Keratinocyte (primary cell): ENCODE results near the gene FRMD6. TPM values are rescaled to one million over a fixed set of nuclear protein-coding genes. Genes with fewer than 3 reads are reported as not detected.

Source experiments
- DNase-seq: peaks from one replicate; pipeline ENCODE4 v3.0.0-alpha.2; 2011; ENCODE audit warnings: low read depth, missing footprints, low spot score
- FAIRE-seq: peaks from 2 replicates; lab custom pipeline; 2011; peaks lifted over from hg19 to GRCh38; lab: Jason Lieb, UNC
- H2AFZ ChIP-seq: 2 replicates; pipeline ENCODE4 v1.6.0; 2012; ENCODE audit warnings: low read length, control low read depth, inconsistent platforms; ENCODE audit not compliant: control insufficient read depth
- H3K27ac ChIP-seq: 2 replicates; pipeline ENCODE4 v1.5.1; 2011; ENCODE audit warnings: low read length; ENCODE audit not compliant: control insufficient read depth, insufficient read depth
- H3K27me3 ChIP-seq: 3 replicates; pipeline ENCODE4 v1.6.0; 2011; ENCODE audit warnings: low read length; ENCODE audit not compliant: control insufficient read depth, insufficient read depth; ENCODE audit errors: extremely low read depth
- H3K36me3 ChIP-seq, 2 experiments: 2 replicates in 1 of 2; 3 replicates in 1 of 2; pipeline ENCODE4 v1.5.1; 2011; ENCODE audit warnings: low read length in 2 of 2, mild to moderate bottlenecking in 1 of 2; ENCODE audit not compliant: control insufficient read depth in 2 of 2, insufficient read depth in 2 of 2; ENCODE audit errors: extremely low read depth in 1 of 2
- H3K4me1 ChIP-seq: 3 replicates; pipeline ENCODE4 v1.5.1; 2011; ENCODE audit warnings: low read length; ENCODE audit not compliant: control insufficient read depth, insufficient read depth; ENCODE audit errors: extremely low read depth
- H3K4me2 ChIP-seq: 3 replicates; pipeline ENCODE4 v1.6.0; 2011; ENCODE audit warnings: low read depth, low read length; ENCODE audit not compliant: control insufficient read depth, insufficient read depth; ENCODE audit errors: extremely low read depth
- H3K4me3 ChIP-seq, 3 experiments: fragments of 200-600 bp in 1 of 3; sonication (generic) in 1 of 3; 2 replicates in 2 of 3; 3 replicates in 1 of 3; pipeline ENCODE4 v1.5.1; 2011 to 2016; ENCODE audit warnings: low read length in 3 of 3, mild to moderate bottlenecking in 3 of 3, control low read depth in 2 of 3, inconsistent platforms in 1 of 3, low read depth in 1 of 3, mixed read lengths in 1 of 3, mixed run types in 1 of 3, moderate library complexity in 1 of 3; ENCODE audit not compliant: control insufficient read depth in 2 of 3, insufficient read depth in 2 of 3; ENCODE audit errors: extremely low read depth in 1 of 3
- H3K79me2 ChIP-seq: 2 replicates; pipeline ENCODE4 v1.6.0; 2012; ENCODE audit warnings: low read length; ENCODE audit not compliant: control insufficient read depth, insufficient read depth
- H3K9ac ChIP-seq: 3 replicates; pipeline ENCODE4 v1.6.0; 2011; ENCODE audit warnings: low read length; ENCODE audit not compliant: control insufficient read depth, insufficient read depth; ENCODE audit errors: extremely low read depth
- H3K9me1 ChIP-seq: 3 replicates; pipeline ENCODE4 v1.6.0; 2011; ENCODE audit warnings: low read length; ENCODE audit not compliant: control insufficient read depth, insufficient read depth; ENCODE audit errors: extremely low read depth
- H3K9me3 ChIP-seq: 2 replicates; pipeline ENCODE4 v1.5.1; 2012; ENCODE audit warnings: low read depth, low read length; ENCODE audit not compliant: control insufficient read depth
- H4K20me1 ChIP-seq: 3 replicates; pipeline ENCODE4 v1.6.0; 2011; ENCODE audit warnings: low read length; ENCODE audit not compliant: control insufficient read depth, insufficient read depth; ENCODE audit errors: extremely low read depth
- EZH2 ChIP-seq: IDR thresholded peaks from one replicate; pipeline ENCODE4 v1.6.1; 2012; ENCODE audit warnings: inconsistent platforms, mild to moderate bottlenecking, low read length, moderate library complexity
- dilution Hi-C: fragments of 300-500 bp; cut with MboI; formaldehyde crosslinking; loops from one replicate; pipeline ENCODE4 v1.7.0; 2020; ENCODE audit warnings: low sequenced_read_pairs; ENCODE audit not compliant: extremely low pct_ligation_motif_present
- polyA plus RNA-seq, 5 experiments: library from polyadenylated mRNA; depleted of rRNA in 3 of 5; stranded (reverse) in 3 of 5; stranded (forward) in 1 of 5; unstranded in 1 of 5; fragments of >200 nt; gene quantifications; 1 replicate in 1 of 5; 2 replicates in 3 of 5; 3 replicates in 1 of 5; pipeline versions ENCODE4 v1.2.1 to v1.2.3, GENCODE V29; 2011 to 2012; ENCODE audit warnings: missing spikeins in 2 of 5, low read depth in 1 of 5, low replicate concordance in 1 of 5
- TF ChIP-seq, protein P1 (sequence below), 3 experiments: IDR thresholded peaks in 1 of 3; conservative IDR thresholded peaks in 1 of 3; optimal IDR thresholded peaks in 1 of 3; 2 replicates in 2 of 3; 3 replicates in 1 of 3; pipeline versions ENCODE3 to v1.5.1; 2011; ENCODE audit warnings: low read length in 3 of 3, mild to moderate bottlenecking in 3 of 3, moderate library complexity in 2 of 3, control low read depth in 1 of 3, inconsistent platforms in 1 of 3; ENCODE audit not compliant: insufficient read depth in 2 of 3; ENCODE audit errors: extremely low read depth in 1 of 3

FRMD6 gene
- polyA plus RNA-seq, 1 donor (not counting 4 experiments of a cell fraction or from before 2014, with no cell fraction given) = 120 TPM

- Histone ChIP-seq H3K27me3 (no peaks in the 10 kb centered on the region), H3K4me2 (no peak overlapping the region), H3K9me1 (no peaks in the 10 kb centered on the region), H2AFZ (no peak overlapping the region), H3K79me2 (no peaks in the 10 kb centered on the region), H3K9me3 (no peaks in the 10 kb centered on the region), H3K36me3 (peaks cover 57 to 60% of the 10 kb centered on the region in 2 experiments), H3K9ac (no peak overlapping the region), H3K4me1 (no peaks in the 10 kb centered on the region), H3K4me3 (no peak overlapping the region), H3K27ac (no peak overlapping the region), H4K20me1 (no peaks in the 10 kb centered on the region)
- dilution Hi-C loops = no loop called here
- no peak for TF ChIP-seq EZH2
- TF ChIP-seq, protein P1, sequence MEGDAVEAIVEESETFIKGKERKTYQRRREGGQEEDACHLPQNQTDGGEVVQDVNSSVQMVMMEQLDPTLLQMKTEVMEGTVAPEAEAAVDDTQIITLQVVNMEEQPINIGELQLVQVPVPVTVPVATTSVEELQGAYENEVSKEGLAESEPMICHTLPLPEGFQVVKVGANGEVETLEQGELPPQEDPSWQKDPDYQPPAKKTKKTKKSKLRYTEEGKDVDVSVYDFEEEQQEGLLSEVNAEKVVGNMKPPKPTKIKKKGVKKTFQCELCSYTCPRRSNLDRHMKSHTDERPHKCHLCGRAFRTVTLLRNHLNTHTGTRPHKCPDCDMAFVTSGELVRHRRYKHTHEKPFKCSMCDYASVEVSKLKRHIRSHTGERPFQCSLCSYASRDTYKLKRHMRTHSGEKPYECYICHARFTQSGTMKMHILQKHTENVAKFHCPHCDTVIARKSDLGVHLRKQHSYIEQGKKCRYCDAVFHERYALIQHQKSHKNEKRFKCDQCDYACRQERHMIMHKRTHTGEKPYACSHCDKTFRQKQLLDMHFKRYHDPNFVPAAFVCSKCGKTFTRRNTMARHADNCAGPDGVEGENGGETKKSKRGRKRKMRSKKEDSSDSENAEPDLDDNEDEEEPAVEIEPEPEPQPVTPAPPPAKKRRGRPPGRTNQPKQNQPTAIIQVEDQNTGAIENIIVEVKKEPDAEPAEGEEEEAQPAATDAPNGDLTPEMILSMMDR (optimal IDR thresholded peaks at IDR 0.05 in 1 of 3, IDR thresholded peaks at IDR 0.05 in 1 of 3, conservative IDR thresholded peaks at IDR 0.05 in 1 of 3; ENCODE audit: extremely low read depth in 1 of 3, insufficient read depth in 2 of 3, low read length in 3 of 3) = no peak
- no peak for FAIRE-seq
- no peak for DNase-seq
Measured at GRCh38 chr14:51724650-51725049, 72.9 kb downstream of the FRMD6 start.

GRCh38 chr14:51725061-51725460 lies 73.4 kb downstream of the FRMD6 start:
- no peaks in the 10 kb centered on the region for H3K79me2 ChIP-seq
- H3K36me3 ChIP-seq = peaks cover 56 to 57% of the 10 kb centered on the region in 2 experiments
- dilution Hi-C loops = no loop called here
- DNase-seq (no peak), FAIRE-seq (no peak)
- no peaks in the 10 kb centered on the region for H3K27me3 ChIP-seq
- H3K9me1 ChIP-seq = no peaks in the 10 kb centered on the region
- H3K9ac ChIP-seq = no peak overlapping the region
- H3K27ac ChIP-seq = no peak overlapping the region
- H3K4me1 ChIP-seq = no peaks in the 10 kb centered on the region
- no peak overlapping the region for H3K4me3 ChIP-seq
- no peak overlapping the region for H2AFZ ChIP-seq
- no peaks in the 10 kb centered on the region for H4K20me1 ChIP-seq
- no peak for TF ChIP-seq EZH2
- TF ChIP-seq, protein P1 (optimal IDR thresholded peaks at IDR 0.05 in 1 of 3, IDR thresholded peaks at IDR 0.05 in 1 of 3, conservative IDR thresholded peaks at IDR 0.05 in 1 of 3; ENCODE audit: extremely low read depth in 1 of 3, insufficient read depth in 2 of 3, low read length in 3 of 3) = no peak
- no peaks in the 10 kb centered on the region for H3K9me3 ChIP-seq
- no peak overlapping the region for H3K4me2 ChIP-seq
